Left ventricle myocardium inferior (tissue), 1 donor: ENCODE results near the gene MFAP4. TPM values are rescaled to one million over a fixed set of nuclear protein-coding genes. Genes with fewer than 3 reads are reported as not detected.

Experiments used
- DNase-seq: peaks from one replicate; pipeline ENCODE4 v3.0.0-alpha.2; 2020
- H3K27ac ChIP-seq: fragments of 200-600 bp; replicated peaks from 2 replicates; pipeline ENCODE4 v1.8.0; 2021
- H3K27me3 ChIP-seq: fragments of 200-600 bp; 2 replicates; pipeline ENCODE4 v1.8.0; 2021; ENCODE audit warnings: low read depth
- H3K36me3 ChIP-seq: fragments of 200-600 bp; 2 replicates; pipeline ENCODE4 v1.8.0; 2021
- H3K4me1 ChIP-seq: fragments of 200-600 bp; 2 replicates; pipeline ENCODE4 v1.8.0; 2021
- H3K4me3 ChIP-seq: fragments of 200-600 bp; 2 replicates; pipeline ENCODE4 v1.8.0; 2021; ENCODE audit warnings: mild to moderate bottlenecking, moderate library complexity
- H3K9me3 ChIP-seq: fragments of 200-600 bp; replicated peaks from 2 replicates; pipeline ENCODE4 v1.8.0; 2021
- CTCF ChIP-seq: fragments of 200-600 bp; IDR thresholded peaks from 2 replicates; pipeline ENCODE4 v1.8.0; 2021; ENCODE audit warnings: antibody characterized with exemption, mild to moderate bottlenecking, borderline replicate concordance
- intact Hi-C: fragments of 100-400 bp; cut with micrococcal nuclease; formaldehyde crosslinking; loops from one replicate; pipeline ENCODE4 v1.11.0; 2022
- total RNA-seq: library from RNA; stranded (reverse); fragmentation: NEBNext Ultra II Directional; extraction: Animal tissue kit (Norgen Biotek cat#: 25700); gene quantifications from one replicate; pipeline ENCODE4 v1.2.1, GENCODE V29; 2021
- donor health status: DM: no; HTN: yes; CAD: no; lungs with severe emphysema.

MFAP4 gene
- total RNA-seq, 1 donor from 2014 or later, result 65.6 TPM

GRCh38 chr17:19365833-19366636 is 21.0 kb downstream of the MFAP4 start:
- DNase-seq, result no peak
- H3K27me3 ChIP-seq, result no peaks in the 10 kb centered on the region
- H3K4me3 ChIP-seq, result no peak overlapping the region
- H3K9me3 ChIP-seq, result no peaks in the 10 kb centered on the region
- no peak for TF ChIP-seq CTCF
- no peak overlapping the region for H3K27ac ChIP-seq
- peaks cover 40% of the 10 kb centered on the region for H3K4me1 ChIP-seq
- intact Hi-C loops, result no loop called here
- no peaks in the 10 kb centered on the region for H3K36me3 ChIP-seq

GRCh38 chr17:19365499-19365817 is 21.5 kb downstream of the MFAP4 start:
- no peak for TF ChIP-seq CTCF
- no peaks in the 10 kb centered on the region for H3K9me3 ChIP-seq
- intact Hi-C loops, result no loop called here

GRCh38 chr17:19364699-19365498 is 22.1 kb downstream of the MFAP4 start:
- no peaks in the 10 kb centered on the region for H3K36me3 ChIP-seq
- peaks cover 29% of the 10 kb centered on the region for H3K4me1 ChIP-seq
- no peaks in the 10 kb centered on the region for H3K9me3 ChIP-seq
- no peak for DNase-seq
- H3K4me3 ChIP-seq, result no peak overlapping the region
- no peak overlapping the region for H3K27ac ChIP-seq
- no peaks in the 10 kb centered on the region for H3K27me3 ChIP-seq
- intact Hi-C loops, result no loop called here
- TF ChIP-seq CTCF, result no peak

More at GRCh38 chr17:19365499-19365817, 21.5 kb downstream of the MFAP4 start:
- Histone ChIP-seq H3K4me3 (no peak overlapping the region), H3K36me3 (no peaks in the 10 kb centered on the region), H3K4me1 (peaks cover 35% of the 10 kb centered on the region), H3K27me3 (no peaks in the 10 kb centered on the region), H3K27ac (no peak overlapping the region)
- no peak for DNase-seq

GRCh38 chr17:19363460-19364035 is 23.4 kb downstream of the MFAP4 start:
- no peak overlapping the region for H3K27ac ChIP-seq
- DNase-seq, result no peak

More at GRCh38 chr17:19363460-19364035, 23.4 kb downstream of the MFAP4 start:
- H3K9me3 ChIP-seq, result no peaks in the 10 kb centered on the region
- no peak for TF ChIP-seq CTCF
- H3K36me3 ChIP-seq, result no peaks in the 10 kb centered on the region
- intact Hi-C loops, result loop anchor here (2.0 kb wide), 1 partner anchor 83 kb away; no protein-coding TSS in a partner anchor
- H3K27me3 ChIP-seq, result no peaks in the 10 kb centered on the region
- peaks cover 18% of the 10 kb centered on the region for H3K4me1 ChIP-seq
- H3K4me3 ChIP-seq, result no peak overlapping the region
